Measurements from ENCODE around the gene KLF11. TPM values are rescaled to one million over a fixed set of nuclear protein-coding genes. Genes with fewer than 3 reads are reported as not detected.
"Not testable (repeated sequence)": the region's sequence is repeated elsewhere in the genome, so short reads cannot be mapped to it uniquely, and the experiment has no call there.

KLF11 gene
- total and polyA plus RNA-seq, 8 donors, result 4.1 to 21.6 (median 12.0) TPM

DNA sequence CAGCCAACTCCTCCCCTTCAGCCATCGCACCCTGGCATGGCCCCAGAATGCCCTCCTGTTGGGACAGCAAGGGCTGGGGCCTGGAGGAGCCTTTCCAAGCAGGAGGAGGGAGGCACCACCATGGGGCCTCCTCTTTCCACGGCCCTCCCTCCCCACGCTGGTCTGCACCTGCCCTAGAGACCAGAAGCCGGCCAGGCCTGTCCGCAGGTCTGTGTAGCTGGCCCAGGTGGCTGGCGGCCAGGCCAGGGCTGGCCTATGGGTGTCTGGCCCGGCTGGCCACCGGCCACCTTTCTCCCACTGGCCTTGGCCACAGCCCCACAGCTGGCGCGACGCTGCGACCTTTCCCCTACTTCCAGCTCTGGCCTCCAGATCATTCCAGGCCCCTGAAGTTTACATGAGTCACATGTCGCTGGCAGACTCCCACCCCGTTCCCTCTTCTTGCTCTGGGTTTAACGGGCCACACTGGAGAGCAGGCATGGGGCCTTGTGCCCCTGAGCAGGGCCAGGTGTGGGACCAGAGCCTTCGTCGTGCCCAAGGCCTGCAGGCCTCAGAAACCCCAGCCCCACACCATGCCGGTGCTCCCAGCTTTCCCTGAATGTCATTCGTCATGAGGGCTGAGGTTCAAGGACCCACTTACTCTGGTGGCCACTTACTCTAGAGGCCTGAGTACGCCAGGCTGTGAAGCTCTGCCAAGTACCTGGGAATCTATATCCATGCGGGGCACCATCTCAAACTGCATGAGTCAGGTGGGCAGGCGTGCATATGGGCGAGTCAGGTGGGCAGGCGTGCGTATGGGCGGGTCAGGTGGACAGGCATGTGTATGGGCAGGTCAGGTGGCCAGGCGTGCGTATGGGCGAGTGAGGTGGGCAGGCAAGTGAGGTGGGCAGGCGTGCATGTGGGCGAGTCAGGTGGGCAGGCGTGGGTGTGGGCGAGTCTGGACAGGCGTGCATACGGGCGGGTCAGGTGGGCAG lies 33.3 kb upstream of the KLF11 start:
- Histone ChIP-seq H3K36me3 (no peaks in the 10 kb centered on the region), H3K4me1 (peaks cover 36 to 48% (median 48%) of the 10 kb centered on the region in 4 donors), H3K4me3 (no peak overlapping the region), H3K9me3 (no peaks in the 10 kb centered on the region), H3K27me3 (no peaks in the 10 kb centered on the region), H3K27ac (peak overlapping the region in 4 of 5 donors; percentile 41 to 76 (median 56))
- TF ChIP-seq, protein P1, sequence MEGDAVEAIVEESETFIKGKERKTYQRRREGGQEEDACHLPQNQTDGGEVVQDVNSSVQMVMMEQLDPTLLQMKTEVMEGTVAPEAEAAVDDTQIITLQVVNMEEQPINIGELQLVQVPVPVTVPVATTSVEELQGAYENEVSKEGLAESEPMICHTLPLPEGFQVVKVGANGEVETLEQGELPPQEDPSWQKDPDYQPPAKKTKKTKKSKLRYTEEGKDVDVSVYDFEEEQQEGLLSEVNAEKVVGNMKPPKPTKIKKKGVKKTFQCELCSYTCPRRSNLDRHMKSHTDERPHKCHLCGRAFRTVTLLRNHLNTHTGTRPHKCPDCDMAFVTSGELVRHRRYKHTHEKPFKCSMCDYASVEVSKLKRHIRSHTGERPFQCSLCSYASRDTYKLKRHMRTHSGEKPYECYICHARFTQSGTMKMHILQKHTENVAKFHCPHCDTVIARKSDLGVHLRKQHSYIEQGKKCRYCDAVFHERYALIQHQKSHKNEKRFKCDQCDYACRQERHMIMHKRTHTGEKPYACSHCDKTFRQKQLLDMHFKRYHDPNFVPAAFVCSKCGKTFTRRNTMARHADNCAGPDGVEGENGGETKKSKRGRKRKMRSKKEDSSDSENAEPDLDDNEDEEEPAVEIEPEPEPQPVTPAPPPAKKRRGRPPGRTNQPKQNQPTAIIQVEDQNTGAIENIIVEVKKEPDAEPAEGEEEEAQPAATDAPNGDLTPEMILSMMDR (IDR thresholded peaks at IDR 0.05), result no peak
- TF ChIP-seq POLR2A (IDR thresholded peaks at IDR 0.05), result no peak
- peak; percentile 37 to 72 (median 53) for TF ChIP-seq POLR2AphosphoS5 (IDR thresholded peaks at IDR 0.05)
- TF ChIP-seq EP300 (IDR thresholded peaks at IDR 0.05), result no peak
- 60 to 79% (median 64%) methylated on average over 27 to 36 of the region's 36 CpGs for WGBS, 5 donors
- intact Hi-C loops (cut with DNase I; ENCODE audit: low total_unique reads), result no loop called here
- peak; percentile 76 to 97 for DNase-seq

DNA sequence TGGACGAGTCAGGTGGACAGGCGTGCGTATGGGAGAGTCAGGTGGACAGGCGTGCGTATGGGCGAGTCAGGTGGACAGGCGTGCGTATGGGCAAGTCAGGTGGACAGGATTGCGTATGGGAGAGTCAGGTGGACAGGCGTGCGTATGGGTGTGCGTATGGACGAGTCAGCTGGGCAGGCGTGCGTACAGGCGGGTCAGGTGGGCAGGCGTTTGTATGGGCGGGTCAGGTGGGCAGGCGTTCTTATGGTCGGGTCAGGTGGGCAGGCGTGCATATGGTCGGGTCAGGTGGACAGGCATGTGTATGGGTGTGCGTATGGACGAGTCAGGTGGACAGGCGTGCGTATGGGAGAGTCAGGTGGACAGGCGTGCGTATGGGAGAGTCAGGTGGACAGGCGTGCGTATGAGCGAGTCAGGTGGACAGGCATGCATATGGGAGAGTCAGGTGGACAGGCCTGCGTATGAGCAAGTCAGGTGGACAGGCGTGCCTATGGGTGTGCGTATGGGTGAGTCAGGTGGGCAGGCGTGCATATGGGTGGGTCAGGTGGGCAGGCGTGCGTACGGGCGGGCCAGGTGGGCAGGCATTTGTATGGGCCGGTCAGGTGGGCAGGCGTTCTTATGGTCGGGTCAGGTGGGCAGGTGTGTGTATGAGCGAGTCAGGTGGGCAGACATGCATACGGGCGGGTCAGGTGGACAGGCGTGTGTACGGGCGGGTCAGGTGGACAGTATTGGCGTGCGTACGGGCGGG lies 32.3 kb upstream of the KLF11 start:
- H3K9me3 ChIP-seq; DNase-seq; intact Hi-C loops (cut with DNase I; ENCODE audit: low total_unique reads); H3K4me3 ChIP-seq; H3K36me3 ChIP-seq; H3K27me3 ChIP-seq: not testable (repeated sequence)
- H3K4me1 ChIP-seq, result peaks cover 36 to 48% (median 46%) of the 10 kb centered on the region in 4 donors
- peak overlapping the region in 1 of 5 donors; percentile 70 for H3K27ac ChIP-seq
- 91 to 98% (median 97%) methylated on average over 52 of the region's 52 CpGs for WGBS, 5 donors

DNA sequence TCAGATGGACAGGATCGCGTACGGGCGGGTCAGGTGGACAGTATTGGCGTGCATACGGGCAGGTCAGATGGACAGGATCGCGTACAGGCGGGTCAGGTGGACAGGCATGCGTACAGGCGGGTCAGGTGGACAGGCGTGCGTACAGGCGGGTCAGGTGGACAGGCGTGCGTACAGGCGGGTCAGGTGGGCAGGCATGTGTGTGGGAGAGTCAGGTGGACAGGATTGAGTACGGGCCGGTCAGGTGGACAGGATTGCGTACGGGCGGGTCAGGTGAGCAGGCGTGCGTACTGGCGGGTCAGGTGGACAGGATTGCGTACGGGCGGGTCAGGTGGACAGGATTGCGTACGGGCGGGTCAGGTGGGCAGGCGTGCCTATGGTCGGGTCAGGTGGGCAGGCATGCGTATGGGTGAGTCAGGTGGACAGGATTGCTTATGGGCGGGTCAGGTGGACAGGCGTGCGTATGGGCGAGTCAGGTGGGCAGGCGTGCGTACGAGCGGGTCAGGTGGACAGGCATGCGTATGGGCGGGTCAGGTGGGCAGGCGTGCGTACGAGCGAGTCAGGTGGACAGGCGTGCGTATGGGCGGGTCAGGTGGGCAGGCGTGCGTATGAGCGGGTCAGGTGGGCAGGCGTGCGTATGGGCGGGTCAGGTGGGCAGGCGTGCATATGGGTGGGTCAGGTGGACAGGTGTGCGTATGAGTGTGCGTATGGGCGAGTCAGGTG lies 31.6 kb upstream of the KLF11 start:
- H3K9me3 ChIP-seq; H3K27me3 ChIP-seq; intact Hi-C loops (cut with DNase I; ENCODE audit: low total_unique reads); H3K36me3 ChIP-seq; H3K4me3 ChIP-seq; H3K27ac ChIP-seq; DNase-seq: not testable (repeated sequence)
- 90 to 96% (median 93%) methylated on average over 48 to 61 of the region's 61 CpGs for WGBS, 5 donors
- H3K4me1 ChIP-seq, result peaks cover 32 to 41% (median 39%) of the 10 kb centered on the region in 4 donors

DNA sequence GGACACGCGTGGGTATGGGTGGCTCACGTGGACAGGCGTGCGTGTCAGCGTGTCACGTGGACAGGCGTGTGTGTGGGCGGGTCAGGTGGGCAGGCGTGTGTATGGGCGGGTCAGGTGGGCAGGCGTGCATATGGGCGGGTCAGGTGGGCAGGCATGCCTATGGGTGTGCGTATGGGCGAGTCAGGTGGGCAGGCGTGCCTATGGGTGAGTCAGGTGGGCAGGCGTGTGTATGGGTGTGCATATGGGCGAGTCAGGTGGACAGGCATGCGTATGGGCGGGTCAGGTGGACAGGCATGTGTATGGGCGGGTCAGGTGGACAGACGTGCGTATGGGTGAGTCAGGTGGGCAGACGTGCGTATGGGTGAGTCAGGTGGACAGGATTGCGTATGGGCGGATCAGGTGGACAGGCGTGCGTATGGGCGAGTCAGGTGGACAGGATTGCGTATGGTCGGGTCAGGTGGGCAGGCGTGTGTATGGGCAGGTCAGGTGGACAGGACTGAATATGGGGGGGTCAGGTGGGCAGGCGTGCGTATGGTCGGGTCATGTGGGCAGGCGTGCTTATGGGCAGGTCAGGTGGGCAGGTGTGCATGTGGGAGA lies 30.9 kb upstream of the KLF11 start:
- H3K4me3 ChIP-seq; H3K27me3 ChIP-seq; H3K9me3 ChIP-seq; H3K27ac ChIP-seq; DNase-seq; H3K36me3 ChIP-seq; intact Hi-C loops (cut with DNase I; ENCODE audit: low total_unique reads): not testable (repeated sequence)
- 91 to 94% (median 92%) methylated on average over 36 to 37 of the region's 37 CpGs for WGBS, 5 donors
- H3K4me1 ChIP-seq, result peaks cover 25 to 34% (median 32%) of the 10 kb centered on the region in 4 donors

DNA sequence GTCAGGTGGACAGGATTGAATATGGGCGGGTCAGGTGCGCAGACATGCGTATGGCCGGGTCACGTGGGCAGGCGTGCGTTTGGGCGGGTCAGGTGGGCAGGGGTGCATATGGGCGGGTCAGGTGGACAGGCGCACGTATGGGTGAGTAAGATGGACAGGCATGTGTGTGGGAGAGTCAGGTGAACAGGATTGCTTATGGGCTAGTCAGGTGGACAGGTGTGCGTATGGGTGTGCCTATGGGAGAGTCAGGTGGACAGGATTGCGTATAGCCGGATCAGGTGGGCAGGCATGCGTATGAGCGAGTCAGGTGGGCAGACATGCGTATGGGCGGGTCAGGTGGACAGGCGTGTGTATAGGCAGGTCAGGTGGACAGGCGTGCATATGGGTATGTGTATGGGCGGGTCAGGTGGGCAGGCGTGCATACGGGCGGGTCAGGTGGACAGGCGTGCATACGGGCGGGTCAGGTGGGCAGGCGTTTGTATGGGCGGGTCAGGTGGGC lies 30.3 kb upstream of the KLF11 start:
- H3K36me3 ChIP-seq, result no peaks in the 10 kb centered on the region
- no peak overlapping the region for H3K27ac ChIP-seq
- no peaks in the 10 kb centered on the region for H3K27me3 ChIP-seq
- H3K9me3 ChIP-seq, result peaks cover 0 to 9% (median 3%) of the 10 kb centered on the region in 4 donors
- intact Hi-C loops (cut with DNase I; ENCODE audit: low total_unique reads), result no loop called here
- DNase-seq, result no peak
- WGBS, 5 donors, result 88 to 91% (median 89%) methylated on average over 29 of the region's 29 CpGs
- no peak overlapping the region for H3K4me3 ChIP-seq
- TF ChIP-seq, protein P1 (IDR thresholded peaks at IDR 0.05), result no peak
- TF ChIP-seq POLR2A (IDR thresholded peaks at IDR 0.05), result no peak
- TF ChIP-seq POLR2AphosphoS5 (IDR thresholded peaks at IDR 0.05), result no peak
- no peak for TF ChIP-seq EP300 (IDR thresholded peaks at IDR 0.05)
- H3K4me1 ChIP-seq, result peaks cover 24 to 28% (median 27%) of the 10 kb centered on the region in 4 donors

DNA sequence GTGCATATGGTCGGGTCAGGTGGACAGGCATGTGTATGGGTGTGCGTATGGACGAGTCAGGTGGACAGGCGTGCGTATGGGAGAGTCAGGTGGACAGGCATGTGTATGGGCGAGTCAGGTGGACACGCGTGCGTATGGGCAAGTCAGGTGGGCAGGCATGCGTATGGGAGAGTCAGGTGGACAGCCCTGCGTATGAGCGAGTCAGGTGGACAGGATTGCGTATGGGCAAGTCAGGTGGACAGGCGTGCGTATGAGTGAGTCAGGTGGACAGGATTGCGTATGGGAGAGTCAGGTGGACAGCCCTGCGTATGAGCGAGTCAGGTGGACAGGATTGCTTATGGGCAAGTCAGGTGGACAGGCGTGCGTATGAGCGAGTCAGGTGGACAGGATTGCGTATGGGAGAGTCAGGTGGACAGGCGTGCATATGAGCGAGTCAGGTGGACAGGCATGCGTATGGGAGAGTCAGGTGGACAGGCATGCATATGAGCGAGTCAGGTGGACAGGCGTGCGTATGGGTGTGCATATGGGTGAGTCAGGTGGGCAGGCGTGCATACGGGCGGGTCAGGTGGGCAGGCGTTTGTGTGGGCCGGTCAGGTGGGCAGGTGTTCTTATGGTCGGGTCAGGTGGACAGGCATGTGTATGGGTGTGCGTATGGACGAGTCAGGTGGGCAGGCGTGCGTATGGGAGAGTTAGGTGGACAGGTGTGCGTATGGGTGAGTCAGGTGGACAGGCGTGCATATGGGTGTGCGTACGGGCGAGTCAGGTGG lies 29.5 kb upstream of the KLF11 start:
- H3K27me3 ChIP-seq; H3K36me3 ChIP-seq; H3K27ac ChIP-seq; DNase-seq; H3K4me3 ChIP-seq; H3K9me3 ChIP-seq; intact Hi-C loops (cut with DNase I; ENCODE audit: low total_unique reads): not testable (repeated sequence)
- peaks cover 16 to 20% (median 18%) of the 10 kb centered on the region in 4 donors for H3K4me1 ChIP-seq
- WGBS, 5 donors, result 91 to 97% (median 95%) methylated on average over 43 of the region's 43 CpGs

Measured in stomach (tissue), 9 donors.